SK-N-SH (cell line): Measurements from ENCODE around the gene RFX2. TPM values are rescaled to one million over a fixed set of nuclear protein-coding genes. Genes with fewer than 3 reads are reported as not detected.

Experiments
- CTCF ChIA-PET: fragments of 300-600, 350-600 bp; formaldehyde crosslinking; extraction: SDS; loops from one replicate; lab custom pipeline; 2021; lab: Yijun Ruan, JAX
- POLR2A ChIA-PET: fragments of 350-600 bp; sonication (Branson Sonifier 250); formaldehyde crosslinking; extraction: SDS; loops from one replicate; lab custom pipeline; 2020; ENCODE audit warnings: antibody characterized with exemption, inconsistent platforms; lab: Yijun Ruan, JAX
- DNase-seq: peaks from one replicate; pipeline ENCODE4 v3.0.0; 2012
- H2AFZ ChIP-seq: fragments of 200-600 bp; sonication (generic); 2 replicates; pipeline ENCODE4 v1.8.1; 2016; ENCODE audit warnings: antibody characterized with exemption, mild to moderate bottlenecking, low read depth
- H3F3A ChIP-seq: fragments of 200-600 bp; sonication (generic); replicated peaks from 2 replicates; pipeline ENCODE3; 2016; ENCODE audit warnings: antibody characterized with exemption, mild to moderate bottlenecking; ENCODE audit not compliant: insufficient read depth
- H3K27ac ChIP-seq, 2 experiments: fragments of 200-500 bp in 1 of 2; fragments of 200-600 bp in 1 of 2; sonication (Bioruptor generic) in 1 of 2; sonication (generic), shearing (Covaris generic) in 1 of 2; 2 replicates each; pipeline versions ENCODE4 v1.5.1 to v1.6.1; 2014 to 2016; ENCODE audit warnings: low read depth in 2 of 2, inconsistent platforms in 1 of 2, low read length in 1 of 2, mild to moderate bottlenecking in 1 of 2, mixed read lengths in 1 of 2
- H3K27me3 ChIP-seq: fragments of 200-600 bp; sonication (generic), shearing (Covaris generic); 2 replicates; pipeline ENCODE4 v1.6.1; 2016; ENCODE audit warnings: mixed run types; ENCODE audit not compliant: insufficient read depth
- H3K36me3 ChIP-seq, 2 experiments: fragments of 200-500 bp in 1 of 2; fragments of 200-600 bp in 1 of 2; sonication (Bioruptor generic) in 1 of 2; sonication (generic) in 1 of 2; replicated peaks in 1 of 2; 2 replicates each; pipeline versions ENCODE3 to v1.5.1; 2014 to 2016; ENCODE audit warnings: low read length in 1 of 2, mild to moderate bottlenecking in 1 of 2; ENCODE audit not compliant: insufficient read depth in 2 of 2, control insufficient read depth in 1 of 2
- H3K4me1 ChIP-seq, 2 experiments: fragments of 200-500 bp in 1 of 2; fragments of 200-600 bp in 1 of 2; sonication (Bioruptor generic) in 1 of 2; sonication (generic), shearing (Covaris generic) in 1 of 2; 2 replicates each; pipeline versions ENCODE4 v1.5.1 to v1.6.1; 2014 to 2016; ENCODE audit warnings: low read depth in 1 of 2, low read length in 1 of 2, mixed run types in 1 of 2; ENCODE audit not compliant: insufficient read depth in 2 of 2, control insufficient read depth in 1 of 2
- H3K4me2 ChIP-seq: fragments of 200-600 bp; sonication (generic), shearing (Covaris generic); 2 replicates; pipeline ENCODE4 v1.6.1; 2017; ENCODE audit warnings: mixed run types
- H3K4me3 ChIP-seq, 2 experiments: fragments of 200-500 bp in 1 of 2; fragments of 200-600 bp in 1 of 2; sonication (Bioruptor generic) in 1 of 2; sonication (generic), shearing (Covaris generic) in 1 of 2; 2 replicates each; pipeline versions ENCODE4 v1.5.1 to v1.8.1; 2014 to 2016; ENCODE audit warnings: low read depth in 2 of 2, inconsistent platforms in 1 of 2, low read length in 1 of 2, mild to moderate bottlenecking in 1 of 2, mixed read lengths in 1 of 2, moderate library complexity in 1 of 2
- H3K79me2 ChIP-seq: fragments of 200-600 bp; sonication (generic); 2 replicates; pipeline ENCODE4 v1.8.1; 2017; ENCODE audit warnings: mild to moderate bottlenecking; ENCODE audit not compliant: insufficient read depth
- H3K9ac ChIP-seq: fragments of 200-600 bp; sonication (generic); 2 replicates; pipeline ENCODE4 v1.6.1; 2017; ENCODE audit warnings: mixed run types
- H3K9me2 ChIP-seq: fragments of 200-600 bp; sonication (generic); 2 replicates; pipeline ENCODE4 v1.6.1; 2017; ENCODE audit warnings: mixed run types
- H3K9me3 ChIP-seq: fragments of 200-600 bp; sonication (generic); 2 replicates; pipeline ENCODE4 v1.6.1; 2017; ENCODE audit warnings: mixed run types, mild to moderate bottlenecking, moderate library complexity
- H4K20me1 ChIP-seq: fragments of 200-600 bp; sonication (generic); 2 replicates; pipeline ENCODE4 v1.6.1; 2017; ENCODE audit warnings: mild to moderate bottlenecking, mixed run types; ENCODE audit not compliant: insufficient read depth
- CHD2 ChIP-seq: fragments of 150-350 bp; IDR thresholded peaks from 2 replicates; pipeline ENCODE4 v1.6.1; 2018; ENCODE audit warnings: low read length; ENCODE audit not compliant: partially characterized antibody
- ELF1 ChIP-seq: IDR thresholded peaks from 2 replicates; pipeline ENCODE4 v1.4.0; 2012
- EZH2phosphoT487 ChIP-seq: fragments of 200-600 bp; sonication (generic); IDR thresholded peaks from 2 replicates; pipeline ENCODE4 v1.6.1; 2017; ENCODE audit warnings: low read depth, mixed run types, mild to moderate bottlenecking, antibody characterized with exemption, moderate library complexity, borderline replicate concordance
- GATA2 ChIP-seq: sonication (generic); formaldehyde crosslinking; IDR thresholded peaks from 2 replicates; pipeline ENCODE4 v1.5.0; 2020; ENCODE audit warnings: mild to moderate bottlenecking, missing genetic modification reagents
- IRF3 ChIP-seq: fragments of 150-350 bp; IDR thresholded peaks from 2 replicates; pipeline ENCODE4 v1.6.1; 2016; ENCODE audit warnings: mild to moderate bottlenecking, low read depth, low read length
- MAX ChIP-seq: IDR thresholded peaks from 2 replicates; pipeline ENCODE4 v1.4.0; 2012; ENCODE audit warnings: low read depth
- NFIC ChIP-seq: IDR thresholded peaks from 2 replicates; pipeline ENCODE4 v1.4.0; 2012; ENCODE audit warnings: borderline replicate concordance
- NRF1 ChIP-seq: IDR thresholded peaks from 2 replicates; pipeline ENCODE4 v1.6.1; 2012; ENCODE audit warnings: low read depth, mild to moderate bottlenecking, low read length
- PBX3 ChIP-seq: IDR thresholded peaks from 2 replicates; pipeline ENCODE4; 2012
- RAD21 ChIP-seq: IDR thresholded peaks from 2 replicates; pipeline ENCODE4 v1.6.1; 2012; ENCODE audit warnings: mild to moderate bottlenecking, low read length
- RCOR1 ChIP-seq: fragments of 150-350 bp; IDR thresholded peaks from 2 replicates; pipeline ENCODE4 v1.6.1; 2017; ENCODE audit warnings: antibody characterized with exemption, low read length
- REST ChIP-seq: IDR thresholded peaks from 2 replicates; pipeline ENCODE4 v1.6.1; 2012; ENCODE audit warnings: mild to moderate bottlenecking, low read depth, low read length, moderate library complexity
- RFX5 ChIP-seq: IDR thresholded peaks from 2 replicates; pipeline ENCODE4 v1.6.1; 2012; ENCODE audit warnings: mild to moderate bottlenecking, improper control_type of control experiment, low read length
- RXRA ChIP-seq: IDR thresholded peaks from 2 replicates; pipeline ENCODE4 v1.4.0; 2012; ENCODE audit warnings: low read depth, mild to moderate bottlenecking, borderline replicate concordance
- SIN3A ChIP-seq: IDR thresholded peaks from 2 replicates; pipeline ENCODE4 v1.6.1; 2012; ENCODE audit warnings: low read depth, mild to moderate bottlenecking, low read length, moderate library complexity, borderline replicate concordance
- TAF1 ChIP-seq: IDR thresholded peaks from 2 replicates; pipeline ENCODE4 v1.6.1; 2012; ENCODE audit warnings: low read depth, mild to moderate bottlenecking, low read length, moderate library complexity, borderline replicate concordance
- TEAD4 ChIP-seq: IDR thresholded peaks from 2 replicates; pipeline ENCODE4 v1.4.0; 2012; ENCODE audit warnings: mild to moderate bottlenecking, borderline replicate concordance; ENCODE audit not compliant: insufficient read depth
- USF1 ChIP-seq: IDR thresholded peaks from 2 replicates; pipeline ENCODE4 v1.4.0; 2012; ENCODE audit warnings: low read depth, borderline replicate concordance
- USF2 ChIP-seq: fragments of 150-350 bp; IDR thresholded peaks from 2 replicates; pipeline ENCODE4 v1.6.1; 2017; ENCODE audit warnings: antibody characterized with exemption, low read length, low read depth, borderline replicate concordance
- YY1 ChIP-seq: IDR thresholded peaks from 2 replicates; pipeline ENCODE4 v1.4.0; 2012; ENCODE audit warnings: low read depth, mild to moderate bottlenecking
- WGBS: methylation state at CpG from one replicate; pipeline ENCODE4 v1.1.6; 2017; ENCODE audit warnings: low lambda C conversion rate; 5-methylcytosine and 5-hydroxymethylcytosine counted together
- polyA plus RNA-seq, 3 experiments: library from polyadenylated mRNA; depleted of rRNA; stranded (reverse); fragments of >200 nt; gene quantifications; 2 replicates each; pipeline ENCODE4 v1.2.3, GENCODE V29; 2012

RFX2 gene
- polyA plus RNA-seq, 1 of the 3 experiments (the other 2 are of a cell fraction), result 12.6 TPM

GRCh38 chr19:6099033-6099432 is 11.3 kb downstream of the RFX2 start (continued):
- TF ChIP-seq REST (no peak), RXRA (no peak), NFIC (no peak), GATA2 (no peak), NRF1 (no peak), EZH2phosphoT487 (no peak), ELF1 (no peak)

GRCh38 chr19:6098574-6098973 is 11.7 kb downstream of the RFX2 start:
- no peak overlapping the region for H3K4me2 ChIP-seq
- peaks cover 94% of the 10 kb centered on the region for H3K79me2 ChIP-seq
- no peaks in the 10 kb centered on the region for H4K20me1 ChIP-seq
- 71% methylated on average over 5 of the region's 5 CpGs for WGBS
- no peak overlapping the region for H2AFZ ChIP-seq
- H3K27ac ChIP-seq, result peak overlapping the region in 1 of 2 experiments; percentile 15; a peak in 1 of 4 replicates
- no peak overlapping the region for H3K4me3 ChIP-seq
- H3K4me1 ChIP-seq, result peaks cover 12 to 22% of the 10 kb centered on the region in 2 experiments
- ChIA-PET POLR2A (interaction anchor here (1.1 kb wide), 1 partner anchor 11 kb away, joined by 3 read pairs; no protein-coding TSS in a partner anchor), CTCF (interaction anchor here (1.0 to 1.7 kb wide), 3 partner anchors 27 to 111 kb away, joined by 3 to 10 read pairs (median 4); no protein-coding TSS in a partner anchor)
- H3K9me2 ChIP-seq, result no peaks in the 10 kb centered on the region
- no peaks in the 10 kb centered on the region for H3K27me3 ChIP-seq
- H3K9me3 ChIP-seq, result no peaks in the 10 kb centered on the region
- no peaks in the 10 kb centered on the region for H3K36me3 ChIP-seq
- no peak overlapping the region for H3K9ac ChIP-seq
- no peak for DNase-seq
- peaks cover 15% of the 10 kb centered on the region for H3F3A ChIP-seq
- no peak for TF ChIP-seq YY1
- no peak for TF ChIP-seq RAD21
- no peak for TF ChIP-seq TEAD4
- TF ChIP-seq SIN3A, result no peak
- TF ChIP-seq USF1, result no peak
- TF ChIP-seq PBX3, result no peak
- no peak for TF ChIP-seq MAX
- no peak for TF ChIP-seq RCOR1
- TF ChIP-seq IRF3, result no peak
- TF ChIP-seq TAF1, result no peak
- TF ChIP-seq RFX5, result no peak
- TF ChIP-seq REST, result no peak
- no peak for TF ChIP-seq NFIC
- TF ChIP-seq USF2, result no peak
- TF ChIP-seq CHD2, result no peak
